A549 treated with Hydrocortisone at 1 μM for 4 hours (cell line): Measurements from ENCODE around the gene PDE11A. TPM values are rescaled to one million over a fixed set of nuclear protein-coding genes. Genes with fewer than 3 reads are reported as not detected.

Experiments
- total RNA-seq: library from RNA; stranded (reverse); fragments of 200-300 nt; extraction: Qiagen RNA extraction; gene quantifications from 5 replicates; pipeline ENCODE4 v1.2.3, GENCODE V29; 2022

PDE11A gene
- total RNA-seq, result 0.30 to 0.71 TPM (median 0.56 TPM) in 5 replicates

GRCh38 chr2:178072383-178073301, at the start of gene PDE11A:
TSS of gene PDE11A (minus strand) at chr2:178072777. CDS start at chr2:178072437, 340 bp downstream.

GRCh38 chr2:178112202-178113152, 39.9 kb upstream of the PDE11A start, which contains the start of gene RBM45:
TSS of gene RBM45 (plus strand) at chr2:178112437. CDS start at chr2:178112547, 110 bp downstream.

Other genes with a start within 250 kb of the PDE11A start
- gene RBM45, start 39.7 kb upstream of the PDE11A start, total RNA-seq, result 10.3 to 14.2 TPM (median 12.2 TPM) in 5 replicates
- 5.2 to 7.6 TPM (median 6.2 TPM) in 5 replicates for gene OSBPL6, start 121.7 kb upstream of the PDE11A start, total RNA-seq